NCI-H146 (cell line): ENCODE data around the gene STK32C.
A peak's percentile ranks its signal among the peaks of the same experiment; 100 is the strongest.
"Not testable (repeated sequence)": the region's sequence is repeated elsewhere in the genome, so short reads cannot be mapped to it uniquely, and the experiment has no call there.

ENCODE experiments used
- DNase-seq: peaks from one replicate; lab custom pipeline; 2025; lab: John Stamatoyannopoulos, UW

The STK32C gene

GRCh38 chr10:132337854-132338253 lies 30.1 kb upstream of the STK32C start:
- DNase-seq: not testable (repeated sequence)

- no peak for DNase-seq
These were observed 29.2 kb upstream of the STK32C start for GRCh38 chr10:132336919-132337407.

- DNase-seq: no peak
These were observed 28.5 kb upstream of the STK32C start for GRCh38 chr10:132336064-132336746.

GRCh38 chr10:132335189-132336063 lies 27.7 kb upstream of the STK32C start:
- DNase-seq: no peak

GRCh38 chr10:132334631-132335188 lies 27.0 kb upstream of the STK32C start:
- no peak for DNase-seq

- DNase-seq: no peak
These were observed 25.6 kb upstream of the STK32C start for GRCh38 chr10:132333386-132333785.

GRCh38 chr10:132332433-132332754 lies 24.6 kb upstream of the STK32C start:
- no peak for DNase-seq

GRCh38 chr10:132331601-132332432 lies 24.1 kb upstream of the STK32C start, which contains the start of gene LRRC27:
Gene LRRC27 (plus strand): TSS chr10:132332193. CDS start chr10:132333525, 1,332 bp downstream.
- DNase-seq: peak; percentile 97

- no peak for DNase-seq
These were observed 22.7 kb upstream of the STK32C start for GRCh38 chr10:132330486-132330833.

- DNase-seq: no peak
These were observed 22.1 kb upstream of the STK32C start for GRCh38 chr10:132329565-132330485.

GRCh38 chr10:132328738-132329137 lies 21.0 kb upstream of the STK32C start:
- no peak for DNase-seq

GRCh38 chr10:132328106-132328505 lies 20.4 kb upstream of the STK32C start:
- no peak for DNase-seq

- DNase-seq: no peak
These were observed 19.2 kb upstream of the STK32C start for GRCh38 chr10:132326925-132327324.

- DNase-seq: no peak
These were observed 18.7 kb upstream of the STK32C start for GRCh38 chr10:132326344-132326889.

GRCh38 chr10:132324186-132324585 lies 16.4 kb upstream of the STK32C start:
- DNase-seq: no peak

GRCh38 chr10:132322586-132323048 lies 14.9 kb upstream of the STK32C start:
- DNase-seq: no peak

GRCh38 chr10:132321726-132322125 lies 14.0 kb upstream of the STK32C start:
- DNase-seq: no peak

GRCh38 chr10:132320654-132321469 lies 13.1 kb upstream of the STK32C start:
- DNase-seq: no peak

GRCh38 chr10:132319853-132320653 lies 12.3 kb upstream of the STK32C start:
- no peak for DNase-seq
